NCI-H524 (cell line): Measurements from ENCODE around the gene CATSPERE.
"Not testable (repeated sequence)": the region's sequence is repeated elsewhere in the genome, so short reads cannot be mapped to it uniquely, and the experiment has no call there.

ENCODE experiments used
- DNase-seq, 2 experiments: peaks; one replicate each; lab custom pipeline; 2025; lab: John Stamatoyannopoulos, UW

CATSPERE gene

GRCh38 chr1:244666672-244667418, 205.8 kb downstream of the CATSPERE start:
- not testable (repeated sequence) for DNase-seq

GRCh38 chr1:244667797-244668196, 206.7 kb downstream of the CATSPERE start:
- no peak for DNase-seq

- no peak for DNase-seq
These were observed 212.0 kb downstream of the CATSPERE start for GRCh38 chr1:244672946-244673682.

GRCh38 chr1:244674446-244674845, 213.4 kb downstream of the CATSPERE start:
- no peak for DNase-seq

- no peak for DNase-seq
These were observed 214.1 kb downstream of the CATSPERE start for GRCh38 chr1:244675167-244675566.

GRCh38 chr1:244678697-244679096, 217.6 kb downstream of the CATSPERE start:
- no peak for DNase-seq

GRCh38 chr1:244680667-244681066, 219.6 kb downstream of the CATSPERE start:
- no peak for DNase-seq

GRCh38 chr1:244682087-244682486, 221.0 kb downstream of the CATSPERE start:
- DNase-seq, result not testable (repeated sequence)
